GM10847 (cell line): ENCODE results near the gene BCDIN3D.

Experiments used
- POLR2A ChIP-seq: IDR thresholded peaks from 2 replicates; pipeline ENCODE4 v1.6.1; 2011; ENCODE audit not compliant: insufficient read length; ENCODE audit errors: extremely low read depth

BCDIN3D gene

GRCh38 chr12:49881415-49882247 is 38.7 kb upstream of the BCDIN3D start:
- no peak for TF ChIP-seq POLR2A

DNA sequence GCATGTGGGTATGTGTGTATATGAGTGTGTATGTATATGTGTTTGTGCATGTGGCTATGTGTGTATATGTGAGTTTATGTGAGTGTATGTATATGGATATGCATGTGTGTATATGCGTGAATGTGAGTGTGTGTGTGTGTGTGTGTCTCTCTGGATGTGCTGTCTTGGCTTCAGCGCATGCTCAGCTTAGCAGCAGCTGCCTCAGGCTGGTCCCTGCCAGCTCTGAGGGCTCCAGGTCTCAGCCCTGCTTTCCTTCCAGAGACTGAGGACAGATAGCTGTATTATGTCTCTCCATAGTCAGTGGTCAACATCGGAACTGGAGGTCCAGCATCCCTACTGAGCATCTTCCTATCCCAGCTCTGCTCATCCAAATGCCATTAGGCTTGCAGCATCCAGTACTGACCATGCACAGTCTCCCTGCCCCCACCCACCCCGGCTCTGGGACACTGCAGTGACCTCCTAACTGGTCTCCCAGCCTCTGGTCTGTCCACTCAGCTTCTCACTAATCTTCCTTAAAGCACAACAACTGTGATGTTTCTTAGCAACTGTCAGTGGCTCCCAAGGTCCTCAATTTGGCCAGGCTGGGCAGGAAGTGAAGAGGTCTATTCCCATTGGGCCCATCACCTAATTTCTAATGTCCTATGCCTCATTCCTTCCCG is 38.0 kb upstream of the BCDIN3D start:
- no peak for TF ChIP-seq POLR2A

- no peak for TF ChIP-seq POLR2A
These were observed 35.1 kb upstream of the BCDIN3D start for GRCh38 chr12:49878021-49878420.

DNA sequence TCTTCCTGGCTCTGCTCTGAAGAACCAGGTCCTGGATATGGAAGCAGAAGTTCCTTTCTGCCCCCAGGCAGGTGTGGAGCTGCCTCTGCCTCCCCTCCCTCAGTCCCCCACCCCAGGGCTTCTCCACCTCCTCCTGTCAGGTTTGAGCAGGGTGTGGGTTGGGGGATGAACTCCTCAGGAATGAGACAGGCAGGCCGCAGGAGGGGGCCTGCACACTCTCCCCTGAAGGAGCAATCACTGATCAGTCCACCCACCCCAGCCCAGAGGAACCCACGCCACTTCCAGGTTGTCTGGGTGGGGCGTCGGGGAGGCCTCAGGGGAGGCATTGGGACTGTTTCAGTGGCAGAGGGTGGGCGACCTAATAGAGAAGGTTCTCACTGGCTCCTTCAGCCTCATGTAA is 34.2 kb upstream of the BCDIN3D start:
- no peak for TF ChIP-seq POLR2A

DNA sequence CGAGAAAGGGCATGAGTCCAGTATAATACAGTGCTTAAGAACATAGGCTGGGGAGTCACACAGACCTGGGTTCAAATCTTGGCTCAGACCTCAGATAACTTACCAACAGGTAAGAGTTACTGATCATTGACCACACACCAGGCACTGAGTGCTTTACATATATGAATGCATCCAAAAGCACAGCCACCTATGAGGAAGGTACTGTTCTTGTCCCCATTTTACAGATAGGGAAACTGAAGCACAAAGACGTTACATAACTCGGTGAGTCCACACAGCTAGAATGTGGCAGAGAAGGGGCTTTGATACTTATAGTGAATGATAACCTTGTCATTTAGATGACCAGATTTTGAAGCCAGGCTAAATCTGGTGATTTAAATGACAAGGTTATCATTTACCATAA is 33.2 kb upstream of the BCDIN3D start:
- no peak for TF ChIP-seq POLR2A

DNA sequence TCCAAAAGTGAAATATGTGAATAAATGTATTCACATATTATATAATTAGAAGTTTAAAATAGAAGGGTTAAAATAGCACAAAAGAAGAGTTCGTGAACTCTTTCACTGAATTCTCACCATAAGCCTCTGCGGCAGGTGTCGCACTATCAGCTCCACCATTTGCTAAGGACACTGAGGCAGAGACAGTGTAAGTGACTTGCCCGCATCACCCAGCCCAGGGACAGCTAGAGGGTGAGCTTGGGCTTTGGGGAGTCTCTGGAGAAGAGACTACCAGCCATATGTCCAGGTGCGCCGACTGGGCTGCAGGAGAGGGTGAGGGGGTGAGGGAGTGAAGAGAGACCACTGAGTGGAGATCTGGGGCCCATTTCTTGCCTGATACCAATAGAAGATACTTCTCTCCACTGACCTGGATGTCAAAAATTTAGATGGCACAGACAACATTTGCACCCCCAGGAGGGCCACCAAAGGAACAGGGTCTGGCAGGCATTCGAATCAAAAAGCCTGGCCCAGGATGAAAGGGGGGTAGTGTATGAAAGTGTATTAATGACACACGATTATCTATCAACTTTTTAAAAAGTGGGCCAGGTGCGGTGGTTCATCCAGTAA is 32.3 kb upstream of the BCDIN3D start:
- no peak for TF ChIP-seq POLR2A

- TF ChIP-seq POLR2A: no peak
These were observed 31.4 kb upstream of the BCDIN3D start for GRCh38 chr12:49874142-49874897.

DNA sequence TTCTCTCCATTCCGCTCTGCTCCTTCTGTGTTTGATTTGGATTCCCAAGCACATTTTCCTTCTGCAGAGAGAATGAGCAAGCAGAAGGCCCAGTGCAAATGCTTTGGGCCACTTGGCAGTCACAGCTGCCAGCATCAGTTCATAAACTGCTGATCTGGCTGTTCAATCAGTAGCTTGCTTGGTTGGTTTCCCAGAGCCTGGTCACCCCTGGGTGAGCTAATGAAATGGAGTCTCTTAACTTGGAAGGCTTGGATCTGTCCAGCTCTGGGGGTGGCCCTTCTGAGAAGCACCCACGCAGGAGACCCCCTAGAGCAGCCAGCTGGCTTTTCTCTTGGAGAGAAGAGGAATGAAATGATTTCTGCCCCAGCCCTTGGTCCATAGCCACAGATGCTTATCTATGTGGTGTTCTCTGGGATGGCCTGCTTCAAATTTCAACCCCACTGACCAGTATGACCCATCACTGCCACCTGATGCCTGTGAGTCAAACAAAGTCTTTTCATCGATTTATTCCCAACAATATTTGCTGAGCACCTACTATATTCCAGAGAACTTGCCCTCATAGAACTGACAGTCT is 30.5 kb upstream of the BCDIN3D start:
- no peak for TF ChIP-seq POLR2A

DNA sequence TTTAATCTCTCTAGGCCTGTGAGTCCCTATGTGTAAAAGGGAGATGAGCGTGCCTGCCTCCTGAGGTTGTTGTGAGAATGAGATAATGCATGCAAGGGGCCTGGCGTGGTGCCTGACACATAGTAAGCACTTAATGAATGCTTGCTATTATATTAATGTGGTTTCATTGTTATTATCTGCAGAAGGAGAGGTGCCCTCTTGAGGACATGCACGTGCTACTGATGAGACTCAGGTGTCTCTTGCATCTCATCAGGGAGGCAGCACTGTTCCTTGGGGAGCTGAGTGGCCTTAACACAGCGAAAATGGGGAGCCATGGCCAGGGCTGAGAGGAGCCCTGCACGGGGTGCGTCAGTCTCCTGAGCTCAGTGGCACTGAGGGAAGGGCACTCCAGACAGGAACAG is 29.9 kb upstream of the BCDIN3D start:
- no peak for TF ChIP-seq POLR2A

- no peak for TF ChIP-seq POLR2A
These were observed 29.5 kb upstream of the BCDIN3D start for GRCh38 chr12:49872381-49872780.

DNA sequence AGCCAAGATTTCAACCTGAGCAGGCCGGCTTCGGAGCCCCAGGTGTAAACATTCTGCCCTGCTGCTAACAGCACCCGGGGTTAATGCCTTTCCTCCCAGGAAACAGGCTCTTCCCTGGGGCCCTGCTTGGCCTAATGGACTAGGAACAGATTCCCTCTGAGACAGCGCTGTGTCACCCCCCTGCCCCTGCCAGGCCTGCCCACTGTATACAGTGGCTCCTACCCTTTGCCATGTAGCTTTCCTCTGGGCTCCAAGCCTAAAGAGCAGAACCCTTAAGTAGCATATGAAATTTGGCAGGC is 28.3 kb upstream of the BCDIN3D start:
- no peak for TF ChIP-seq POLR2A

- no peak for TF ChIP-seq POLR2A
These were observed 27.8 kb upstream of the BCDIN3D start for GRCh38 chr12:49870501-49871262.

- no peak for TF ChIP-seq POLR2A
These were observed 27.1 kb upstream of the BCDIN3D start for GRCh38 chr12:49869816-49870500.
